DND-41 (cell line): ENCODE measurements around the gene OR51E2.

Experiments
- ATAC-seq: fragments of 200-7000 bp; cut with Tn5 transposase; 3 replicates; pipeline ENCODE4 v1.9.1; 2021; ENCODE audit warnings: low read depth; ENCODE audit not compliant: insufficient read depth
- DNase-seq: peaks from one replicate; pipeline ENCODE4 v3.0.0-alpha.2; 2020
- H2AFZ ChIP-seq: 2 replicates; pipeline ENCODE4 v1.6.0; 2012; ENCODE audit warnings: low read depth, low read length
- H3K27ac ChIP-seq: 2 replicates; pipeline ENCODE4 v1.5.1; 2012; ENCODE audit warnings: low read length, inconsistent platforms
- H3K27me3 ChIP-seq: fragments of 200-600 bp; sonication (generic); 2 replicates; pipeline ENCODE4 v1.6.0; 2012; ENCODE audit warnings: low read length, mild to moderate bottlenecking, inconsistent platforms; ENCODE audit not compliant: insufficient read depth, poor library complexity
- H3K36me3 ChIP-seq: 2 replicates; pipeline ENCODE4 v1.5.1; 2012; ENCODE audit warnings: low read length, inconsistent platforms; ENCODE audit not compliant: insufficient read depth
- H3K4me1 ChIP-seq: 2 replicates; pipeline ENCODE4 v1.5.1; 2012; ENCODE audit warnings: mild to moderate bottlenecking, low read length; ENCODE audit not compliant: insufficient read depth
- H3K4me2 ChIP-seq: 2 replicates; pipeline ENCODE4 v1.6.0; 2012; ENCODE audit warnings: mild to moderate bottlenecking, moderate library complexity, low read length, inconsistent platforms; ENCODE audit not compliant: insufficient read depth
- H3K4me3 ChIP-seq, 2 experiments: fragments of 200-600 bp in 1 of 2; shearing (Covaris generic) in 1 of 2; 2 replicates each; pipeline ENCODE4 v1.5.1; 2012 to 2016; ENCODE audit warnings: inconsistent platforms in 2 of 2, low read length in 2 of 2, mild to moderate bottlenecking in 2 of 2, low read depth in 1 of 2, moderate library complexity in 1 of 2
- H3K79me2 ChIP-seq: 2 replicates; pipeline ENCODE4 v1.6.0; 2012; ENCODE audit warnings: low read length, inconsistent platforms; ENCODE audit not compliant: insufficient read depth
- H3K9ac ChIP-seq: 2 replicates; pipeline ENCODE4 v1.6.0; 2012; ENCODE audit warnings: low read depth, mild to moderate bottlenecking, inconsistent platforms, low read length, moderate library complexity
- H3K9me3 ChIP-seq: 2 replicates; pipeline ENCODE4 v1.5.1; 2012; ENCODE audit warnings: low read length, moderate library complexity, mild to moderate bottlenecking, inconsistent platforms; ENCODE audit not compliant: insufficient read depth, severe bottlenecking
- H4K20me1 ChIP-seq: 2 replicates; pipeline ENCODE4 v1.6.0; 2012; ENCODE audit warnings: low read length; ENCODE audit not compliant: insufficient read depth
- CTCF ChIP-seq: IDR thresholded peaks from 2 replicates; pipeline ENCODE4 v1.5.1; 2012; ENCODE audit warnings: borderline replicate concordance, low read length, moderate library complexity, mild to moderate bottlenecking; ENCODE audit not compliant: poor library complexity, severe bottlenecking; ENCODE audit errors: extremely low read depth
- EZH2 ChIP-seq: IDR thresholded peaks from 3 replicates; pipeline ENCODE4 v1.6.1; 2012; ENCODE audit warnings: borderline replicate concordance, low read depth, mild to moderate bottlenecking, moderate library complexity, low read length, inconsistent platforms; ENCODE audit not compliant: severe bottlenecking

Gene OR51E2

DNA sequence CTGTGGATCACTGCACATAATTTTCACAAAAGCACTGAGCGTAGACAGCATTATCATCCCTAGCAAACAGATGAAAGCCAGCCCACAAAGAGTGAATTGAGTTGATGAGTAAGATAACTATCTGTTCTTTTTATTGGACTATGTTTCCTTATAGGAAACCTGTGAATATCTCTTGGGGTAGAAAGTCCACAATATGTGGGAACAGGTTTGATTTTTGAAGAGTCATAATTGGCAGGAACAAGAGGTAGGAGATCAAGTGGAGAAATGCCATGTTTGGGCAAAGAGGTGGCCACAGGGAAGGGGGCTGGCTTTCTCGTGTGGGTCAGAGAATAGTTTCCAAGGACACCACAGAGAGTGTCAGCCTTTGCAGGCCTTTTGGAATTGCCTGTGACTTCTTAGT is 23.9 kb downstream of the OR51E2 start:
- no peaks in the 10 kb centered on the region for H3K4me1 ChIP-seq
- no peaks in the 10 kb centered on the region for H3K36me3 ChIP-seq
- ATAC-seq, result no peak
- H3K9me3 ChIP-seq, result no peaks in the 10 kb centered on the region
- no peaks in the 10 kb centered on the region for H3K79me2 ChIP-seq
- no peak for DNase-seq
- H2AFZ ChIP-seq, result no peak overlapping the region
- no peak overlapping the region for H3K27ac ChIP-seq
- TF ChIP-seq CTCF, result no peak
- TF ChIP-seq EZH2, result no peak
- H3K9ac ChIP-seq, result no peak overlapping the region
- H4K20me1 ChIP-seq, result no peaks in the 10 kb centered on the region
- H3K4me2 ChIP-seq, result no peak overlapping the region
- no peak overlapping the region for H3K4me3 ChIP-seq
- H3K27me3 ChIP-seq, result peaks cover 9% of the 10 kb centered on the region

DNA sequence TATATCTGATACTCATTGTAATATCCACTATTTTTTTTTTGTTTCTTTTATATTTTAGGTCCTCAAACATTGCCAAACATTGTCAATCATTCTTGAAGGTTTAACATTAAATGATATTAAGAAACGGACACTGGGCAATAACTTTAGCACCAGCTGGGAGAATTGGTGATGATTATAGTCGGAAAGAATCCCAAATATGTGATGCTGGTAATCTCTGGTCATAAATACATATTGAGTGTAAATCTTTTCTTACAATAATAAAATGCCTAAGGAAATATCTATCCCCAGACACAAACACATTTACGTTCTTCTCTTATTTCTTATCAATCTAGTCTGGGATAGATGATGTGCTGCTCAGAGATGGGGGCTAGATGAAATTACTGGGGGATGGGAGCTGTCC is 25.2 kb downstream of the OR51E2 start:
- no peak overlapping the region for H3K27ac ChIP-seq
- ATAC-seq, result no peak
- H3K4me3 ChIP-seq, result no peak overlapping the region
- no peaks in the 10 kb centered on the region for H3K9me3 ChIP-seq
- no peak overlapping the region for H3K9ac ChIP-seq
- DNase-seq, result no peak
- no peaks in the 10 kb centered on the region for H3K79me2 ChIP-seq
- peaks cover 15% of the 10 kb centered on the region for H3K27me3 ChIP-seq
- no peaks in the 10 kb centered on the region for H3K4me1 ChIP-seq
- no peak for TF ChIP-seq CTCF
- no peak for TF ChIP-seq EZH2
- H2AFZ ChIP-seq, result no peak overlapping the region
- no peak overlapping the region for H3K4me2 ChIP-seq
- no peaks in the 10 kb centered on the region for H4K20me1 ChIP-seq
- H3K36me3 ChIP-seq, result no peaks in the 10 kb centered on the region

- TF ChIP-seq CTCF, result no peak
- no peak for TF ChIP-seq EZH2
- no peak for ATAC-seq
Observed at GRCh38 chr11:4671741-4672140, 25.9 kb downstream of the OR51E2 start.

GRCh38 chr11:4665424-4665823 is 32.2 kb downstream of the OR51E2 start:
- H3K36me3 ChIP-seq, result no peaks in the 10 kb centered on the region
- DNase-seq, result no peak
- no peaks in the 10 kb centered on the region for H3K9me3 ChIP-seq
- no peak overlapping the region for H2AFZ ChIP-seq
- no peaks in the 10 kb centered on the region for H4K20me1 ChIP-seq
- TF ChIP-seq CTCF, result no peak
- no peak for TF ChIP-seq EZH2
- no peak overlapping the region for H3K27ac ChIP-seq
- no peak for ATAC-seq
- H3K9ac ChIP-seq, result no peak overlapping the region
- peaks cover 16% of the 10 kb centered on the region for H3K27me3 ChIP-seq
- H3K4me2 ChIP-seq, result no peak overlapping the region
- no peak overlapping the region for H3K4me3 ChIP-seq
- H3K4me1 ChIP-seq, result no peaks in the 10 kb centered on the region
- H3K79me2 ChIP-seq, result no peaks in the 10 kb centered on the region

More at GRCh38 chr11:4671741-4672140, 25.9 kb downstream of the OR51E2 start:
- Histone ChIP-seq H3K36me3 (no peaks in the 10 kb centered on the region), H3K4me1 (no peaks in the 10 kb centered on the region), H3K9ac (no peak overlapping the region), H4K20me1 (no peaks in the 10 kb centered on the region), H3K27ac (no peak overlapping the region), H2AFZ (no peak overlapping the region), H3K27me3 (peaks cover 15% of the 10 kb centered on the region), H3K9me3 (no peaks in the 10 kb centered on the region), H3K4me3 (no peak overlapping the region), H3K79me2 (no peaks in the 10 kb centered on the region), H3K4me2 (no peak overlapping the region)
- DNase-seq, result no peak
